Erythroblast (primary cell): ENCODE measurements around the gene NPIPA1.
"Not testable (repeated sequence)": the region's sequence is repeated elsewhere in the genome, so short reads cannot be mapped to it uniquely, and the experiment has no call there.

Experiments
- GATA1 ChIP-seq: IDR thresholded peaks from 2 replicates; pipeline ENCODE4 v1.6.1; 2011; ENCODE audit warnings: low read depth, mild to moderate bottlenecking, control low read depth, low read length, moderate library complexity
- POLR2A ChIP-seq: IDR thresholded peaks from 2 replicates; pipeline ENCODE4 v1.6.1; 2011; ENCODE audit warnings: mild to moderate bottlenecking, low read length

GRCh38 chr16:14924982-14925381, 12.3 kb upstream of the NPIPA1 start:
- not testable (repeated sequence) for TF ChIP-seq POLR2A, GATA1
